Epidermal melanocyte (primary cell): ENCODE measurements around the gene PLCG2.

Experiments
- DNase-seq: peaks from one replicate; pipeline ENCODE4 v3.0.0; 2011; ENCODE audit warnings: low spot score; ENCODE audit not compliant: insufficient read length

The PLCG2 gene

DNA sequence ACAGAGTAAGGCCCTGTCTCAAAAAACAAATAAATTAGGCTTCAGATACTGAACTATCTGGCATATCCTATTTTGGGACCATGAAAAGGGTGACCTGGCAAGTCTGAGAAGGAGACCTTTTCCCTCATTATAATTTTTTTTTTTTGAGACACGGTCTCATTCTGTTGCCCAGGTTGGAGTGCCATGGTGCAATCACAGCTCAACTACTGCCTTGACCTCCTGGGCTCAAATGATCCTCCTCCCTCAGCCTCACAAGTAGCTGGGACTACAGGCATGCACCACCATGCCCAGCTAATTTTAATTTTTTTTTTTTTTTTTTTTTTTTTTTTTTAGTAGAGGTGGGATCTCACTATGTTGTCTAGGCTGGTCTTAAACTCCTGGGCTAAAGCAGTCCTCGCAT lies 37.3 kb downstream of the PLCG2 start:
- DNase-seq = no peak

DNA sequence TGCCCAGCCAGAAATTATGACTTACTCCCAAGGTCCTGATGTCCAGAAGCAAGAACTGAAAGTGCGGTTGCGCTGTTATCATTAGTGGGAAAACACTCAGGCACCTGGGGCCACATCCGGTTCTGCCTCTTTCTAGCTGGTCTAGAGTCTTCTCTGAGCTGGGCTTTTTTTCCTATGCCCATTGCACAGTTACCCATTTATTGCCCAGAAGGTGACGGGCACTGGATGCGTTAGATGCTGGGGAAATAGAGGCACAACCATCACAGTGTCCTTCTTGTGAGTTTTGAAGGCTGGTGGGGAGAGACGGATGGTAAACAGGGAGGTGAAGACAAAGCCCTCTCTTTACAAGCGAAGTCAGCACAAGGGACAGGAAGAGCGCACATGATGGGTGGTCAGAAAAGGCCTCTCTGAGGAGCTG lies 37.7 kb downstream of the PLCG2 start:
- DNase-seq = no peak

DNA sequence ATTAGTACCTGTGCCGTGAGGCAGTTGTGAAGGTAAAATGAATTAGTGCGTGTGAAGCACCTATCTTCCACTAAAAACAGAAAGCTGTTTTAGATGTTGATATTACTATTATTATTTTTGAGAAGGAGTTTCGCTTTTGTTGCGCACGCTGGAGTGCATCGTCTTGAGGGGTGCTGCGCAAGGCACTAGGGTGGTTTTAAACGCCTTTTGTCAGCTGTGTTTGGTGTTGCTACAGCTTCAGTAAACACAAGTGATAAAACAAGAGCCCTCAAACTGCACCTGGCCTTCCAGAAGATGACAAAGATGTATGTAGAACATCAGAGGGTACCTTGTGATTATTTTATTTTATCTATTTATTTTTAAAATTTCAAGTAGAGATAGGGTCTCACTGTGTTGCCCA lies 38.2 kb downstream of the PLCG2 start:
- DNase-seq = no peak

GRCh38 chr16:81817789-81818567 lies 38.9 kb downstream of the PLCG2 start:
- DNase-seq = no peak

- no peak for DNase-seq
These were observed 39.4 kb downstream of the PLCG2 start for GRCh38 chr16:81818568-81818896.

GRCh38 chr16:81818905-81819304 lies 39.8 kb downstream of the PLCG2 start:
- no peak for DNase-seq

GRCh38 chr16:81821436-81822128 lies 42.5 kb downstream of the PLCG2 start:
- DNase-seq = no peak

GRCh38 chr16:81823111-81823510 lies 44.0 kb downstream of the PLCG2 start:
- no peak for DNase-seq

- no peak for DNase-seq
These were observed 44.6 kb downstream of the PLCG2 start for GRCh38 chr16:81823734-81824133.

DNA sequence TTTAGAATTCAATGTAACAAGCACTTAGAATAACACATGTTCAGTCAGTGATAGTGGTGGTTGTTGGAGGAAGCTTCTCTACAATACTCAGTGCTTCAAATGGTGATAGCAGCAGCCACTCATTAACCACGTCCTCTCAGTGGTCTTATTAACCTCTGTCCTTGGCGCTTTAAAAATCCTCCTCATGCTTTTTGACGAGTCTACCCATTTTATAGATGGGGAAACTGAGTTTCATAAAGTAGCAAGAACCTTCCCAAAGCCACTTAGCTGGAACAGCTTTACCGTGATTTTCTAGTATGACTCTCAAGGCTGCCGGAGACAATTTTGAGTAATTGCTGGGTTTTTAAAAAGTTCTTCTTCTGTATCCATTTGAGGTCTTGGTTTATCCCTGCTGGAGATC lies 47.4 kb downstream of the PLCG2 start:
- no peak for DNase-seq

DNA sequence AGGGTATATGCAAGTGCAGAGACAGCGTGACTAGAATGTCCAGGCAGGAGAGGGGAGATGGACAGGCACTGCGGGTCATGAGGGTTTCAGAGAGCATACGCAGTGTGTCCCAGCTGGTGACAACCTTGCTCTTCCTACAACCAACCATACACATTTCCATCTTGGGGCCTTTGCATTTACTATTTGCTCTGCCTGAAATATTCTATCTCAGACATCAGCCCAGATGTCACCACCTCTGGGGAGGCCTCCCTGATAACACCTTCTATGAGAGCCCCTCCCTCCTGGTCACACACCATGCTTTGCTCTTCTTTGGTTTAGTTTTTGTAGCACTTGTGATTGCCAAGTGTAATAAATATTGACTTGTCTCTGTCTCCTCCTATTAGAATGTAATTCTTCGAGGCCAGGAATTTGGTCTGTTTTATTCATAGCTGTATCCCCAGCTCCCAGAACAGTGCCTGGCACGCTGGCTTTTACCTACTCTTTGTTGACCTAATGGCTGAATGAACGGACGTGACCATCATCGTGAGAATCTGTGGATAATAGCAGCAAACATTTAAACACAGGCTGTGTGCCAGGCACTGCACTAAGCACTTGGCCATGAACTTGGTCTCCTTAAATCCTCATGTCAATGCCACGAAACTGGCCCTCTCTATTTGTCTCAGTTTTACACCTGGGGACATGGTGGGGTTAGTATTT lies 51.9 kb downstream of the PLCG2 start:
- DNase-seq = no peak

DNA sequence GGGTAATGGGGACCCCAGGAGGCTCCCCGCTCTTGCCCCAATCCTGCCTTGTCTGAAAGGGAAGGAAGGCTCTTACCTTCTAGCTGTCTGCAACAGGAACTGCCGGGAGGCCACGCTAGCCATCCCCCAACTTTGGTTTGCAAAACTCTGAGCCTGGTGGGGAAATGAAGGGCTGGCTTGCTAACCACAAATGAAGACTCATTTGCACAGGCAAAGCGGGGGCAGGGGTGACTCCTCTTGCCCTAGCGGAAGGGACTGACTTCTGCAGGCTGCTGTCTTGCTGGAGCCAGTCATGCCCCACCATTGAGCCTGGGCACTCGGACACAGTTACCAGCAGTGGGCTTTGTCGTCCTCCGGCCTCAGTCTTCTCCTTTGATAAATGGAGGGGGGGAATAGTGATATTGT lies 52.6 kb downstream of the PLCG2 start:
- no peak for DNase-seq

GRCh38 chr16:81832801-81833547 lies 53.9 kb downstream of the PLCG2 start:
- no peak for DNase-seq

- no peak for DNase-seq
These were observed 54.7 kb downstream of the PLCG2 start for GRCh38 chr16:81833751-81834150.

DNA sequence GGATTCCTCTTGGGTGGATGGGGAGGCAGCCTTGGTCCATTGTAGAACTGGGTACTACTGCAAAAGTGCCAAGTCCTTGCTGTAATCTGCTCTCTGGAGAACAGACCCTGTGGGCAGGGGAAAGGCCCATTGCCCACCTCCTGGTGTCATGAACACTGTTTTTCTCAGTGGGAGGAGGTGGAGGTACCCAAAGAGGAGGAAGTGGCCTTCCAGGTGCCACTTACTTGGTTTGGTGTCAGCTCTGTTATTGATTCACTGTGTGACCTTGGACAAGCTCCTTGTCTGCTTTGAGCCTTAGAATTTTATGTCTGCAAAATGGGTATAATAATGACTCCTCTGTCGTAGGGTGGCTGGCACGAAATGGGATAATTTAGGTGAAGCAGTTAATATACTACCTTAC lies 55.8 kb downstream of the PLCG2 start:
- no peak for DNase-seq

GRCh38 chr16:81836279-81837054 lies 57.4 kb downstream of the PLCG2 start:
- DNase-seq = no peak

GRCh38 chr16:81837312-81837751 lies 58.2 kb downstream of the PLCG2 start:
- no peak for DNase-seq

DNA sequence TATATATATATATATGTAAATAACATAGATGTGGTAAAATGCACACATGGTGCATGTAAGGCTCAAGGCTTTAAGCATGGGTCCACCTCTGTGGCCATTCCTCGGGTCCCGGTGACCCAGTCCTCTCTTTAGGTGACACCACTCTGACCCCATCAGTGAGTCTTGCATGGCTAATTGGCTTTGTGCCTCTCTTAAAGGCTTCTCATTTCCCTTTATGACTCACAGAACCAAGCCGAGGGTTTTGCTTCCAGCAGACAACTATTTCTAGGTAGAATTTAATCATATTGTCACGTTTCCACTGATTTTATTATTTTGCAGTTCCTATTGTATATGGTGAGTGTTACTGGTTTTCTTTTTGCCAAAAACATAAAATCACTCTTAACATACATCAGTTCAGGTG lies 59.7 kb downstream of the PLCG2 start:
- no peak for DNase-seq

- DNase-seq = no peak
These were observed 62.6 kb downstream of the PLCG2 start for GRCh38 chr16:81841722-81842121.

DNA sequence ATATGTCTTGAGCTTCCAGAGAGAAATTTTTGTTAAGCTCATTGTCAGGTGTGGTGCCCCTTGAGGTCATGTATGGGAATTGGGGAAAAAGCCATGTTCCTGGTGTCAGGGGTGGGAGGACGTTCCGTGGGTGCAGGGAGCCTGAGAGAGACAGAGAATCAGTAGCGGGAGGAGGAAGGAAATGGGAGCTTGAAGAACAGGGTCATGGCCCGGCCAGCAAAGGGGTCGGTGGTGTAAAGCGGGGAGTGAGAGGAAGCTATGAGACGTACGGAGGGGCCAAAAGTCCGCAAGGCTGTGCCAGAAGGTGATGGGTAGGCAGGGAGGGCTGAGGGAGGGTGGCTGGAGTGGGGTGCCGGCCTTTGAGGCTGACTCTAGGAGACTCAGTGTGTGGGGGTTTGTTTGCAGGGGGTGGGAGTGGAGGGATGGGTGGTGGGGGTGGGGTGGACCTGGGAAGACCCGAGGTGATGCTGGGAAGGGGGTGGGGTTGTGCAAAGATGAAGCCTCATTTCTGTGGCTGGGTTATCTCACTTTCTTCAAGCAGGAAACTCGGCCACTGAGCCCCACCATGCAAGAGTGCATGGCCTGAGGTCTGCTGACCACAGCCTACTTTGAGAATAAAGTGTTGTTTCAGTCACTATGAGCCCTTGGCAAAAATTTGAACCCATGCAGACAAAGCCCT lies 63.6 kb downstream of the PLCG2 start:
- no peak for DNase-seq

GRCh38 chr16:81843243-81843582 lies 64.1 kb downstream of the PLCG2 start:
- no peak for DNase-seq
